GM18870 (cell line): ENCODE results near the gene SLC6A18.
"Not testable (repeated sequence)": the region's sequence is repeated elsewhere in the genome, so short reads cannot be mapped to it uniquely, and the experiment has no call there.

ENCODE experiments used
- ATAC-seq: cut with Tn5 transposase; IDR thresholded peaks from one replicate; pipeline ENCODE4 v1.9.1; 2021; ENCODE audit warnings: moderate library complexity; ENCODE audit not compliant: unreplicated experiment

Gene SLC6A18

DNA sequence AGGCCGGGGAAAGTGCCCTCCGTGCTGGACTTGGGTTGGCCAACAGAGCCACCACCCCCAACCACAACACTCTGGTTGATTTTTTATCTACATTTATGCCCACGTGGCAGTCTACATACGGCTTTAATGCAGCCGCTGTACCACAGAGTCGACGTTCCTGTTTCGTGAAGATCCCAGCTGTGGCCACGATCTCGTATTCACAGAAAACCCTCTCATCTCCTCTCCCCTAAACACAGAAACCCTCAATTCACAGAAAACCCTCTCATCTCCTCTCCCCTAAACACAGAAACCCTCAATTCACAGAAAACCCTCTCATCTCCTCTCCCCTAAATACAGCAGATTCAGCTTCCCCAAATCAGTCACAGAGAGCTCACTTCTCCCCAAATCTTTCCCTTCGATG, 3.8 kb downstream of the SLC6A18 start:
- not testable (repeated sequence) for ATAC-seq

DNA sequence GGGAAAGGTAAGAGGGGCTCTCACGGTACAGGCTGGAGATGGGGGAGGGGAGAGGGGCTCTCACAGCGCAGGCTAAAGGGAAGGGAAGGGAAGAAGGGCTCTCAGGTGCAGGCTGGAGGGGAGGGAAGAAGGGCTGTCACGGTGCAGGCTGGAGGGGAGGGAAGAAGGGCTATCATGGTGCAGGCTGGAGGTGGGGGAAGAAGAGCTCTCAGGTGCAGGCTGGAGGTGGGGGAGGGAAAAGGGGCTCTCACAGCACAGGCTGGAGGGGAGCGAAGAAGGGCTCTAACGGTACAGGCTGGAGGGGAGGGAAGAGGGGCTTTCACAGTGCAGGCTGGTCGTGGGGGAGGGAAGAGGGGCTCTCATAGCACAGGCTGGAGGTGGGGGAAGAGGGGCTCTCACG, 4.6 kb downstream of the SLC6A18 start:
- no peak for ATAC-seq

DNA sequence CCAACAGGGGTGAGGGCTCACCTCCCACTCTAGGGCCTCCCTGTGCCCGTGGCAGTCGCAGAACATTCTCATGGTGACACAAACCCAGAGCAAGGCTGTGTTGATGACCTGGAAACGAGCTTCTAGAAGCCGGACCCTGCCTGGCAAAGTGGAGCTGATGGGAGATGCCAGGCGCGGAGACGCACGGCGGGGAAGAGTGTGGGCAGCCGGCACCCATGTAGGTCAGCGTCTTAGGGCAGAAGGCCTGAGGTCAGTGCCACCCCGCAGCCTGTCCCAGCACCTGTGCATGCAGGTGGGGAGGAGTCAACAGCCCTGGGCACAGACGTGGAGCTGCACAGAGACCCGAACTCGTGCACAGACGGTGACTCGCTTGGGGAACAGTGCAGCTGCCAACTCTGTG, 5.4 kb downstream of the SLC6A18 start:
- no peak for ATAC-seq

DNA sequence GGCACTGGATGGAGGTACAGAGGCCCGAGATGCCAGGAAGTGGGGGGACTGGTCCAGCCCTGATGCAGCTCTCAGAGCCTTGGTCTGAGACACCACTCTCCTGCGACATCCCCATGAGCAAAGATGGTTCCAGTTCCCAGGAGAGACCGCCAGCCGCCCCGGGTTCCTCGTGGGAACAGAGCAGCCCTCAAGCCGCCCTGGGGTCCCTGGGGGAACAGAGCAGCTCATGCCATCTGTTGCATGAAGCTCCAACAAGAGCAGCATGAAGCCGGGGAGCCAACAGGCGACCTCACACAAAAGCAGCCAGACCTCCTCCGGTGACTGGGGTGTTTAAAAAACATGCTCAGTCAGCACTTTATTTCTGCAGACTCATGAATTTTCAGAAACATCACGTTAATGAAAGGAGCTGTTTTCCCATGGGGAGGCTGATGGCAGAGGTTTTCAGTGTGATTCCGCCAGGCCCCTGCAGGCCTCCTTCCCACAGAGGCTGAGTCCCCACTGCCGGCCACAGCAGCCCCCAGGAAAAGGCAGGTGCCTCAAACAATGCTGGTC, 6.2 kb downstream of the SLC6A18 start:
- no peak for ATAC-seq

DNA sequence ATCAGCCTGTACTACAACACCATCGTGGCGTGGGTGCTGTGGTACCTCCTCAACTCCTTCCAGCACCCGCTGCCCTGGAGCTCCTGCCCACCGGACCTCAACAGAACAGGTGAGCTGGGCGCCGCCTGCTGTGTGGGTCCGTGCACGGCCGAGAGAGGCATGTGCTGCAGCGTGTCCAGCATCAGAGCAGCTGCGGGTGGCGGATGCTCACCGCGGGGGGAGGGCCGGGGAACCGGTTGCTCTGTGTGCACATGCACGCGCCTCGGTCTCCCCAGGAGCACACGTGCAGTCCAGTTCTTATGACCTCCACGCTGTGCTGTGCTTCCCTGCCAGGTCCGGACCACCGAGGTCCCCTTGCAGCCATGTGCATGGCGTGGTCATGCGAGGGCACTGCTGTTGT, 7.6 kb downstream of the SLC6A18 start:
- ATAC-seq, result no peak

DNA sequence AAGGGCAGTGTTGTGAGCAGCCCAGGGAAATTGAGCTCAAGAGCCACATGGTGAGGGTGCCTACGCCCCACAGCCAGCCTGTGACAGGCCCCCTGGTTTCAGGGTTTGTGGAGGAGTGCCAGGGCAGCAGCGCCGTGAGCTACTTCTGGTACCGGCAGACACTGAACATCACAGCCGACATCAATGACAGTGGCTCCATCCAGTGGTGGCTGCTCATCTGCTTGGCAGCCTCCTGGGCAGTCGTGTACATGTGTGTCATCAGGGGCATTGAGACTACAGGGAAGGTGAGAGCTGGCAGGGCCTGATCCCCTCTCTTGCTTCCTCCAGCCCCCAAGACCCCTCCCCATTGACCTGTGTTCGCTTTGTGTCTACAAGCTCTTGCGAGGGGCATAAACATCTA, 10.2 kb downstream of the SLC6A18 start:
- ATAC-seq, result no peak

DNA sequence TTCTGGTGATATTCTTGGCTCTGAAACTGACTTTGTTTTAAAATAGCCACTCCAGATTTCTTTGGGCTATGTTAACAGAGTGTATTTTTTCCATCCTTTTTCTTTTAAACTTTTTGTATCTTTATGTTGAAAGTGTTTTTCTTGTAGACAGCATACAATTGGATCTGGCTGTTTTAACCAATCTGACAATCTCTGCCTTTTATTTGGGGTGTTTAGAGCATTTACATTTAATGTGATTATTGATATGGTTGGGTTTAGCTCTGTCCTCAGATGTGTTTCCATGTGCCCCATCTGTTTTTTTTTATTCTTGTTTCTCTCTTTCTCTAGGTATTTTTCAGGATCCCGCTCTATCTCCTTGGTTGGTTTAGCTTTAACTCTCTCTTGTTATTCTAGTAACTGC, 10.7 kb downstream of the SLC6A18 start:
- ATAC-seq, result no peak

DNA sequence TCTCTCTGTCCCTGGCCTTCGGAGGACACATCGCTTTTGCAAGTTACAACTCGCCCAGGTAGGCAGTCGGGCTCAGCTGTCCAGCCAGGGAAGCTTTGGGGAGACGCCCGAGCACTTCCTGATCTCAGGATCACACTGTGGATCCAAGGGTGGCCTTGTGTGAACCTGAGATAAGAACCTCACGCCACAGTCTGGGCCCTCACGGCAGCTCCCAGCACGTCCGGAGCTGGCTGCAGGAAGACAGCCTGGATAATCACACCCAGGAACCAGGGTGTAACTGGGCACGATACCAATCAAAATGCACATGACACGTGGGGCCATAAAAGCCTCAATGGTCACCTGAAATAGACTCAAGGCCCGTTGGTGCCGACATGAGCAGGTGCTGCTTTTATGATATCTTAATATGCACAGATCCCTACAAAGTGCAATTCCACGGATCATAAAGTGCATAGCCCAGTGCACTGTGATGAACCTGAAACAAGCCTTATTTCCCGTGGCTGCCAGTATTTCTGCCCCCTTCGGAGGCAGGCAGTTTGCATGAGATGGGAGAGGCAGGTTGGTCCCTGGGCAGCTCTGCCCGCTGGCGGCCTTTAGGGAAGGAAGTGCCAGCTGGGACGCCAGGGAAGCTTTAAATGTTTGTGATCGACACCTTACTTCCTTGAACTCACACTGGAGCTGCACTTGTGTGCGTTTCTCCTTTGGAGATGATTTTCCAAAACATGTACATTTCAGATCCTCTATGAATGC, 14.5 kb downstream of the SLC6A18 start:
- ATAC-seq, result no peak

DNA sequence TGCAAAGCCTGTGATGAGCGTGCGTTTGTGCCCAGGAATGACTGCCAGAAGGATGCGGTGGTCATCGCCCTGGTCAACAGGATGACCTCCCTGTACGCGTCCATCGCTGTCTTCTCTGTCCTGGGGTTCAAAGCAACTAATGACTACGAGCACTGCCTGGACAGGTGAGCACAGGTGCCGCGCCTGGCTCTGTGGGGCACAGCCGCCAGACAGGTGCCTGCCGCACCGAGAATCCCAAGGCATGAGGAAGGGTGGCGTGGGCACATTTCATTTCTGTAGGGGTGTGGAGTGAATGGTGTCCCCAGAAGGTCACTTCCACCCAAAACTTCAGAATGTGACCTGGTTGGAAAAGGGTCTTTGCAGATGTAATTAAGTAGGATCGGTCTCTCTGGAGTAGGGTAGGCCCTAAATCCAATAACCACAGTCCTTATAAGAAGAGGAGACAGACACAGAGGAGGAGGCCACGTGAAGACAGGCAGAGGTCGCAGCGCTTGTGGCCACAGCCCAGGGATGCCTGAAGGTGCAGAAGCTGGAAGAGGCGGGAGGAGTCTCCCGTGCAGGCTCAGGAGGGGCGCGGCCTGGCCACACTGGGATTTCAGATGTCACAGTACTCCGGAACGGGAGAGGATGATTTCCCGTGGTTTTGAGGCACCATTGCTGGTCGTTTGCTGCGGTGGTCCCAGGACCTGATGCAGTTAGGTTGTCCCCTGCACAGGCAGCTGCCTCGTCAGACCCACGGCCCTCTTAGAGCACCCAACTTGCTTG, 15.5 kb downstream of the SLC6A18 start:
- ATAC-seq, result no peak

DNA sequence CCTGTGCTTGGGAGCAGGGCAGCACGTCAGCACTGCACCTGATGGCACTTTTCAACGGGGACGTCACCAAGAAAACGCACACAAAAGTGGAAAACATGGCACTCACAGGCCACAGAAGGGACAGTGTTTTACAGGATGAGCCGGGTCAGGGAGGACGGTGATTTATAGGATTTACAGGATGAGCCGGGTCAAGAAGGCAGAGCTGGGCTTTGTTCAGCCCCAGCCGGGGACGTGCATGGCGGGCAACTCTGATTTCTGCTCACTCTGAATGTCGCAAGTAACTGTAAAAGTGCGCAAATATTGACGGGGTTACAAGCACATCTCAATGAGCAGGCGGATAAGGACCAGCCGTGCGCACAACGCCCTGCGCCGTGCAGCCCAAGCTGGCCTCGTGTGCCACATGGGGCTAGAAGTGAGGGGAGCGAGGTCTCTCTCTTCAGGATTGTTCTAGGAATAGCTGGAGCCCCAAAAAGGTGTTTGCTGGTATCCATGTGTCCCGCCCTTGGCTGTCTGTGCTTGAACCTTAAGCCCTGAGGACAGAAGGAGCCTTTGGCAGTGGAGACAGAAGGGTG, 16.4 kb downstream of the SLC6A18 start:
- no peak for ATAC-seq

DNA sequence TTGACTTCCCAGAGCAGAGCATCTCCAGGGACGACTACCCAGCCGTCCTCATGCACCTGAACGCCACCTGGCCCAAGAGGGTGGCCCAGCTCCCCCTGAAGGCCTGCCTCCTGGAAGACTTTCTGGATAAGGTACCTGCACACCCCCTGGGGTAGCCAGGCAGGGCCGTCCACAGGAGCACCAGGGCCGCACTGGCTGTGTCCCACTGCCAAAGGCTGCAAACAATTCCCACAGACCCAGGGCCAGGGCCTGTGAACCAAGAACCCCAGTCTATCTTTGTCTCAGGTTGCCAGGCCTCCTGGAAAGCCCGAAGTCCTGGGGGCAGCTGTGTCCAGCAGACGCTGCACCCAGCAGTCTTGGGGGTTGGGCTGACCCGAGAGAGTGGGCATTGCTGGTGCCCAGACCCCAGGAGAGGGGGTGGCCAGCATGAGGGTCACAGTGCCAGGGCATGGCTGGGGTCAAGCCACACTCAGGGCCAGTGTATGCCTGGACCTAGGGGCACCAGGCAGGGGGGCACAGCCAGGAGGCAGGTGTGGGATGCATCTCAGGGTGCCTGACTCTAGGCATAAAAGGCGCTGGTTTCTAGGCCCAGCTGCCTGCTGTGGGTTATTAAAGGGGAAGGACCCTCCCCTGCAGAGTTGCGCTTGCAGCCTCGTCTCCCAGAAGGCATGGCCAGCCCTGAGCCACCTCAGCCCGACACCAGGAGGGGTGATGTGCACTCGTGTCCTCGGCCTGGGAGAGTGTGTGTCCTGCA, 17.7 kb downstream of the SLC6A18 start:
- ATAC-seq, result no peak

DNA sequence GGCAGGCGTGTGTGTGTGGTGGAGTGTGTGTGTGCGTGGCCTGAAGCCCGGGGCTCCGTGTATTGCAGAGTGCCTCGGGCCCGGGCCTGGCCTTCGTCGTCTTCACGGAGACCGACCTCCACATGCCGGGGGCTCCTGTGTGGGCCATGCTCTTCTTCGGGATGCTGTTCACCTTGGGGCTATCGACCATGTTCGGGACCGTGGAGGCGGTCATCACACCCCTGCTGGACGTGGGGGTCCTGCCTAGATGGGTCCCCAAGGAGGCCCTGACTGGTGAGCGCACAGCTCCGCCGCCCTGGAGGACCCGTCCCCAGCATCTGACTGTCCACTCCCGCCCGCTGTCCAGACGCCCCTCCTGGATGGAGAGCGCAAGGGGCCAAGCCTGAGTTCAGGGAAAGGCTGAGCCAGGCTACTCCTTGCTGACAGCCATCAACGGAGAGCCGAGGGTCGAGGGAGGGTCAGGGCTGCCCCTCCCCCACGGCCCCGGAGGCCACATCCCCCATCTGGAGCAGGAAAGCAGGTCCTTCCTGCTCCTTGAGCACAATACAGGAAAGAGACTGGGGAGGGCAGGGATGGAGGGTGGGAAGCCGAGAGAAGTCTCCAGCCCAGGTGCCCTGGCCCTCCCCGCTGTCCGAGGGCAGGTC, 18.4 kb downstream of the SLC6A18 start:
- ATAC-seq, result no peak

DNA sequence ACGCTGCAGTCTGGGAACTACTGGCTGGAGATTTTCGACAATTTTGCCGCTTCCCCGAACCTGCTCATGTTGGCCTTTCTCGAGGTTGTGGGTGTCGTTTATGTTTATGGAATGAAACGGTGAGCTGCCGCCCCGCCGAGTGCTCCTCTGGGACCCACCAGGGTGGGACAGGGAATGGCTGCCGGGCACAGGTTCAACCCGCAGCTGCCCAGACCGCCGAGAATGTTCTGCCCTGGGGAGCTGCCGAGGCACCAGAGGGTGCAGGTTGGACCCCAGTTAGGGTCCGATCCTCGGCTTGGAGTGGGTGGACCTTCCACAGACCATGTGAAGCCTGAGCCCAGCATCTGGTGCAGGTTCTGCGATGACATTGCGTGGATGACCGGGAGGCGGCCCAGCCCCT, 19.1 kb downstream of the SLC6A18 start:
- no peak for ATAC-seq

DNA sequence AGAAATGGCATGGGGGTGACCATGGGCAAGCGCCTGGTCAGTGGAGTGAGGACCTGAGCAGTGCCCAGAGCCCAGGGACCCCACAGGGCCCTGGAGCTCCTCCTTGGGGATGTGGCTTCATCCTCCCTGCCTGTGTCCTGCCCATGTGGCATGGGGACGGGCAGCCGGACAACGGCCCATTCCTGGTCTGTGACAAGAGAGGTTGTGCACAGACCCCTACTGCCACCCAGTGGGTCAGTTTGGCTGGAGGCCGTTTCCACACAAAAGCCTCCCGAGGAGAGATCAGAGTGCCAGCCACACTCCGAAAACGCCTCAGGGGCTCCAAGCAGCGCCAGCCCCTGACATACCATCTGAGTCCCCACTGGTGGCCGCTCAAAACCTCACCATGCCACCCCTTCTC, 19.8 kb downstream of the SLC6A18 start:
- no peak for ATAC-seq

DNA sequence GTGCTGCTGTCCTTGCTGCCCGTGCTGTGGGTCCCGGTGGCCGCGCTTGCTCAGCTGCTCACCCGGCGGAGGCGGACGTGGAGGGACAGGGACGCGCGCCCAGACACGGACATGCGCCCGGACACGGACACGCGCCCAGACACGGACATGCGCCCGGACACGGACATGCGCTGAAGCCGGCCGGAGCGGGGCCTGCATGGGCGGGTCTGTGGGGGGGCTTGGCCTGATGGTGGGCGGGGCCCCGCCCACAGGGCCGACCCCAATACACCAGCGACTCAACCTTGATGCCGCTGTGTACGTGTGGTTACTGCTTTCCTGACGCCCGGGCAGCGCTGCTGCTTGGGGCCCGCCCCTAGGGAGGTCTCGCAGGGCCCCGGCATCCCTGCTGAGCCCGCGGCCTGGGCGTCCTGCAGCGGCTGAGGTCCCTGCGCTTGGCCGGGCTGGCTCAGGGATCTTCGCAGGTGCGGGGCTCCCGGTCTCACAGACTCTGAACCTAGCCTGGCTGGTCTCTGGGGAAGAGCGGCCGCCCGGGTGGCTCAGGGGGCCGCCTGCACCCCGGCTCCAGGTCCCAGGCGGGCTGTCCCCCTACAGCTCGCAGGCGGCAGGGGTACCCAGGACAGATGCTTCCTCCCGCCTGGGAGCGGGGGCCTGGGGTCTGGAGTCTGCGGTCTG, 20.9 kb downstream of the SLC6A18 start:
- ATAC-seq, result no peak

DNA sequence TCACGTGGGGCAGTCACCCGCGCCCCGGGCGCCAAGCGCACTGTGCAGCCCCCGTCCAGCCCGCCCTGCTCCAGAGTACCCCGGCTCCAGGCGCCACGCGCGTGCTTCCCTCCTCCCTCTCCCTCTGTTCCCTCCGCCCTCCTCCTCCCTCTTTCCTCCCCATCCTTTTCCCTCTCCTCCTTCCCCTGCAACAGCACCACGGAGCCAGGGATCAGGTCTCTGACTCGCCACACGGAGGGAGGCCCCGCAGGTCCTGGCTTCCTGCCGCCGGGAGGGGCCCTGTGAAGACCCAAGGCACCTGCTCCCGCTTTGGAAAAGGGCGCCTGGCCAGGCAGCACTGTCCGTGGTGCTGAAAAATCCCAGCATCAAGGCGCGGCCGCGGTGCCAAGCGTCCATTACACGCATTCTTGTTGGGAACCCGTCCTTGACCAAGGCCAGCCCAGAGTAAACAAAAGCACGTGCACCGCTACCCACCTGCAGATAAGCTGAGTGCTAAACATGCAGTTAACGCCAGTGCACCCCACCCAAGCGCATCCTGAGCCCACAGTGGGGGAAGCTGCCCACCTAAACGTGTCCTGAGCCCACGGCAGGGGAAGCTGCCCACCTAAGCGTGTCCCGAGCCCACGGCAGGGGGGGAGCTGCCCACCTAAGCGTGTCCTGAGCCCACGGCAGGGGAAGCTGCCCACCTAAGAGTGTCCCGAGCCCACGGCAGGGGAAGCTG, 21.7 kb downstream of the SLC6A18 start:
- no peak for ATAC-seq

DNA sequence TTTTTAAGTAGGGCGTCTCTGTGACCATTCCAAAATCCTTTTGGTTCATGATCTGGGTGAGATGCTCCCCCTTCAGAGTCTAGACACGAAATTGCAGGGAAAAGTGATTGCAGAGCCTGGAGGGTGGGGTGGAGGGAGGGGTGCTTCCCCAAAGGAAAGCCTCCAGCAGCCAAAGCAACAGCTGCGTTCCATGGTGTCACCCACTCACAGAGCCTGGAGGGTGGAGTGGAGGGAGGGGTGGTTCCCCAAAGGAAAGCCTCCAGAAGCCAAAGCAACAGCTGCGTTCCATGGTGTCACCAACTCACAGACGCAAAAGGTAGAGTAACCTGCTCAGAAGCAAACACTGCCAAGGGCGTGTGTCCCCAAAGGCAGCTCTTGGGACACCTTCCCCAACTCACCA, 22.6 kb downstream of the SLC6A18 start:
- no peak for ATAC-seq

DNA sequence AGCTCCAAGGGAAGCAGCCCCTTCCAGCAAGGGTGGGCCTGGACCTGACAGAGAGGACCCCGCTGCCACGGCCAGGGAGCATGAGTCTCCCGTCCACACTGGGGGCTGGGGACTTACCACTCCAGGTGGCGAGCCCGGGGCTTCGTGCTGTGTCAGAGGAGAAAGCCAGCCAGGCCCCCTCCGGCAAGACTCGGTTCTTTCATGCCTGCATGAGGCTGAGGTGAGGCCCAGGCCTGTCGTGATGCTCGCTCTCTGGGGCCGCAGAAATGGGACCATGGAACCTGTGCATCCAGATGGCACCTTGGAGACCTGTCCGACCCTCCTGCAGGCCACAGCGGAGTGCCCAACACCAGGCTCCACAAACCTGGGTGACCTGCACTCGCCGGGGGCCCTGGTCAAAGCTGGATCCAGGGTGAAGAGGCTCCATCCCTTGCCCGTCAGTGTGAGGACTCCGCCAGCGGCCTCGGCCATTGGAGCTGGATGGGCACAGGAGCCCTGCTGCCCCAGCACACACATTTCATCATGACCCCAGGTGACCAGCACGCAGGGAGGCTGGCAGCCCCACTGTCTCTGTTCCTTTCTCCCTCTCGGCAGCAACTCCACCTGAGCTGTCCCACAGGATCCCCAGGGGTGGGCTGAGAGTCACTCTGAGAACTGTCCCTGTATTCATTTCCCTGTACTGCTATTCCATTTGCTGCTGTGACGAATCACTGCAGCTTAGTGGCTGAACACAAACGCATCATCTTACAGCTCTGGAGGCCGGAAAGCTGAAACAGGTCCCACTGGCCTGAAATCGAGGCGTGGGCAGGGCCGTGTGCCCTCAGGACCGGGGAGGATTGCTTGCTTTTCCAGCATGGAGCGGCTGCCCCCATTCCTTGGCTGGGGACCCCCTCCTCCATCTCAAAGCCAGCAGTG, 24.4 kb downstream of the SLC6A18 start:
- ATAC-seq, result no peak
